ENCODE results near the gene MAML2.
"Not testable (repeated sequence)": the region's sequence is repeated elsewhere in the genome, so short reads cannot be mapped to it uniquely, and the experiment has no call there.

Gene MAML2

GRCh38 chr11:96272529-96273222 is 70.3 kb downstream of the MAML2 start:
- in situ Hi-C loops (cut with MboI; ENCODE audit: low sequenced_read_pairs) = no loop called here

- in situ Hi-C loops (cut with MboI; ENCODE audit: low sequenced_read_pairs) = no loop called here
Observed at GRCh38 chr11:96271777-96272176, 71.2 kb downstream of the MAML2 start.

- in situ Hi-C loops (cut with MboI; ENCODE audit: low sequenced_read_pairs) = not testable (repeated sequence)
Observed at GRCh38 chr11:96271352-96271751, 71.6 kb downstream of the MAML2 start.

GRCh38 chr11:96268527-96268926 is 74.5 kb downstream of the MAML2 start:
- in situ Hi-C loops (cut with MboI; ENCODE audit: low sequenced_read_pairs) = not testable (repeated sequence)

GRCh38 chr11:96267496-96268032 is 75.4 kb downstream of the MAML2 start:
- in situ Hi-C loops (cut with MboI; ENCODE audit: low sequenced_read_pairs) = no loop called here

- in situ Hi-C loops (cut with MboI; ENCODE audit: low sequenced_read_pairs) = no loop called here
Observed at GRCh38 chr11:96267001-96267495, 75.9 kb downstream of the MAML2 start.

- in situ Hi-C loops (cut with MboI; ENCODE audit: low sequenced_read_pairs) = no loop called here
Observed at GRCh38 chr11:96265972-96266371, 77.0 kb downstream of the MAML2 start.

GRCh38 chr11:96265220-96265737 is 77.7 kb downstream of the MAML2 start:
- in situ Hi-C loops (cut with MboI; ENCODE audit: low sequenced_read_pairs) = no loop called here

GRCh38 chr11:96264364-96264763 is 78.6 kb downstream of the MAML2 start:
- in situ Hi-C loops (cut with MboI; ENCODE audit: low sequenced_read_pairs) = no loop called here

- in situ Hi-C loops (cut with MboI; ENCODE audit: low sequenced_read_pairs) = no loop called here
Observed at GRCh38 chr11:96263238-96263763, 79.7 kb downstream of the MAML2 start.

- in situ Hi-C loops (cut with MboI; ENCODE audit: low sequenced_read_pairs) = no loop called here
Observed at GRCh38 chr11:96260532-96260931, 82.5 kb downstream of the MAML2 start.

GRCh38 chr11:96260067-96260511 is 82.9 kb downstream of the MAML2 start:
- in situ Hi-C loops (cut with MboI; ENCODE audit: low sequenced_read_pairs) = no loop called here

GRCh38 chr11:96259134-96259830 is 83.7 kb downstream of the MAML2 start:
- in situ Hi-C loops (cut with MboI; ENCODE audit: low sequenced_read_pairs) = no loop called here

GRCh38 chr11:96257972-96258934 is 84.7 kb downstream of the MAML2 start:
- in situ Hi-C loops (cut with MboI; ENCODE audit: low sequenced_read_pairs) = no loop called here

- in situ Hi-C loops (cut with MboI; ENCODE audit: low sequenced_read_pairs) = no loop called here
Observed at GRCh38 chr11:96257036-96257435, 86.0 kb downstream of the MAML2 start.

GRCh38 chr11:96256215-96257011 is 86.6 kb downstream of the MAML2 start:
- in situ Hi-C loops (cut with MboI; ENCODE audit: low sequenced_read_pairs) = no loop called here

GRCh38 chr11:96254854-96255253 is 88.1 kb downstream of the MAML2 start:
- in situ Hi-C loops (cut with MboI; ENCODE audit: low sequenced_read_pairs) = no loop called here

GRCh38 chr11:96254087-96254486 is 88.9 kb downstream of the MAML2 start:
- in situ Hi-C loops (cut with MboI; ENCODE audit: low sequenced_read_pairs) = no loop called here

GRCh38 chr11:96246718-96247552 is 96.1 kb downstream of the MAML2 start:
- in situ Hi-C loops (cut with MboI; ENCODE audit: low sequenced_read_pairs) = no loop called here

Data from HL-60/S4 treated with phorbol 12-myristate 13-acetate at 8.2 ng/mL for 4 days and 3 days (cell line).